ENCODE measurements around the gene ANKRD13B. TPM values are rescaled to one million over a fixed set of nuclear protein-coding genes. Genes with fewer than 3 reads are reported as not detected.

Gene ANKRD13B
- total RNA-seq, 2 donors from 2014 or later = 5.9 to 7.9 TPM

GRCh38 chr17:29572691-29573557, 20.0 kb upstream of the ANKRD13B start:
- peak; percentile 33 for ATAC-seq
- peaks cover 24% of the 10 kb centered on the region for H3K4me1 Mint-ChIP-seq
- peak; percentile 43 to 56 (median 47) for DNase-seq
- H3K36me3 Mint-ChIP-seq (ENCODE audit: low read depth) = peaks cover 2% of the 10 kb centered on the region
- no peak overlapping the region for H3K4me3 Mint-ChIP-seq
- H3K27me3 Mint-ChIP-seq = no peaks in the 10 kb centered on the region
- no peaks in the 10 kb centered on the region for H3K9me3 ChIP-seq (ENCODE audit: control insufficient read depth, low read length, poor library complexity, severe bottlenecking)
- H3K27ac Mint-ChIP-seq = no peak overlapping the region

GRCh38 chr17:29573558-29573869, 19.4 kb upstream of the ANKRD13B start:
- Mint-ChIP-seq H3K36me3 (ENCODE audit: low read depth) (peaks cover 2% of the 10 kb centered on the region), H3K27me3 (no peaks in the 10 kb centered on the region), H3K4me1 (peaks cover 25% of the 10 kb centered on the region), H3K4me3 (no peak overlapping the region), H3K27ac (no peak overlapping the region)
- ATAC-seq (no peak), DNase-seq (no peak)
- H3K9me3 ChIP-seq (ENCODE audit: control insufficient read depth, low read length, poor library complexity, severe bottlenecking) = no peaks in the 10 kb centered on the region

GRCh38 chr17:29573871-29574731, 18.8 kb upstream of the ANKRD13B start:
- no peaks in the 10 kb centered on the region for H3K9me3 ChIP-seq (ENCODE audit: control insufficient read depth, low read length, poor library complexity, severe bottlenecking)
- H3K27me3 Mint-ChIP-seq = no peaks in the 10 kb centered on the region
- no peak overlapping the region for H3K27ac Mint-ChIP-seq
- DNase-seq = no peak
- peaks cover 23% of the 10 kb centered on the region for H3K4me1 Mint-ChIP-seq
- H3K4me3 Mint-ChIP-seq = no peak overlapping the region
- no peak for ATAC-seq
- H3K36me3 Mint-ChIP-seq (ENCODE audit: low read depth) = peaks cover 2% of the 10 kb centered on the region

GRCh38 chr17:29574732-29575510, 18.0 kb upstream of the ANKRD13B start:
- no peak overlapping the region for H3K4me3 Mint-ChIP-seq
- H3K4me1 Mint-ChIP-seq = peaks cover 21% of the 10 kb centered on the region
- H3K36me3 Mint-ChIP-seq (ENCODE audit: low read depth) = peaks cover 2% of the 10 kb centered on the region
- ATAC-seq = no peak
- DNase-seq = no peak
- H3K27ac Mint-ChIP-seq = no peak overlapping the region
- no peaks in the 10 kb centered on the region for H3K9me3 ChIP-seq (ENCODE audit: control insufficient read depth, low read length, poor library complexity, severe bottlenecking)
- H3K27me3 Mint-ChIP-seq = no peaks in the 10 kb centered on the region

GRCh38 chr17:29575511-29576213, 17.3 kb upstream of the ANKRD13B start:
- H3K4me3 Mint-ChIP-seq = no peak overlapping the region
- H3K9me3 ChIP-seq (ENCODE audit: control insufficient read depth, low read length, poor library complexity, severe bottlenecking) = no peaks in the 10 kb centered on the region
- DNase-seq (no peak), ATAC-seq (no peak)
- H3K4me1 Mint-ChIP-seq = peaks cover 23% of the 10 kb centered on the region
- H3K27me3 Mint-ChIP-seq = no peaks in the 10 kb centered on the region
- no peak overlapping the region for H3K27ac Mint-ChIP-seq
- peaks cover 1% of the 10 kb centered on the region for H3K36me3 Mint-ChIP-seq (ENCODE audit: low read depth)

GRCh38 chr17:29576214-29577000, 16.5 kb upstream of the ANKRD13B start:
- Mint-ChIP-seq H3K4me3 (no peak overlapping the region), H3K27me3 (no peaks in the 10 kb centered on the region), H3K36me3 (ENCODE audit: low read depth) (no peaks in the 10 kb centered on the region), H3K27ac (no peak overlapping the region), H3K4me1 (peaks cover 17% of the 10 kb centered on the region)
- DNase-seq = no peak
- ATAC-seq = no peak
- H3K9me3 ChIP-seq (ENCODE audit: control insufficient read depth, low read length, poor library complexity, severe bottlenecking) = no peaks in the 10 kb centered on the region

- Mint-ChIP-seq H3K4me1 (peaks cover 17% of the 10 kb centered on the region), H3K27ac (no peak overlapping the region), H3K27me3 (no peaks in the 10 kb centered on the region), H3K4me3 (no peak overlapping the region), H3K36me3 (ENCODE audit: low read depth) (no peaks in the 10 kb centered on the region)
- H3K9me3 ChIP-seq (ENCODE audit: control insufficient read depth, low read length, poor library complexity, severe bottlenecking) = no peaks in the 10 kb centered on the region
- DNase-seq = no peak
- ATAC-seq = no peak
Measured at GRCh38 chr17:29577001-29577370, 15.9 kb upstream of the ANKRD13B start.

GRCh38 chr17:29577385-29578211, 15.3 kb upstream of the ANKRD13B start:
- H3K9me3 ChIP-seq (ENCODE audit: control insufficient read depth, low read length, poor library complexity, severe bottlenecking) = no peaks in the 10 kb centered on the region
- DNase-seq (no peak), ATAC-seq (no peak)
- no peak overlapping the region for H3K4me3 Mint-ChIP-seq
- H3K27me3 Mint-ChIP-seq = no peaks in the 10 kb centered on the region
- H3K36me3 Mint-ChIP-seq (ENCODE audit: low read depth) = no peaks in the 10 kb centered on the region
- peak overlapping the region; percentile 41 for H3K27ac Mint-ChIP-seq
- H3K4me1 Mint-ChIP-seq = peaks cover 21% of the 10 kb centered on the region

GRCh38 chr17:29578626-29579485, 14.1 kb upstream of the ANKRD13B start:
- Mint-ChIP-seq H3K4me3 (no peak overlapping the region), H3K27ac (peak overlapping the region; percentile 41), H3K36me3 (ENCODE audit: low read depth) (no peaks in the 10 kb centered on the region), H3K4me1 (peaks cover 19% of the 10 kb centered on the region), H3K27me3 (no peaks in the 10 kb centered on the region)
- H3K9me3 ChIP-seq (ENCODE audit: control insufficient read depth, low read length, poor library complexity, severe bottlenecking) = no peaks in the 10 kb centered on the region
- no peak for ATAC-seq
- no peak for DNase-seq

- no peaks in the 10 kb centered on the region for H3K36me3 Mint-ChIP-seq (ENCODE audit: low read depth)
- DNase-seq (peak; percentile 76 to 90 (median 80)), ATAC-seq (peak; percentile 99)
- no peak overlapping the region for H3K4me3 Mint-ChIP-seq
- no peaks in the 10 kb centered on the region for H3K27me3 Mint-ChIP-seq
- peak overlapping the region; percentile 72 for H3K27ac Mint-ChIP-seq
- H3K9me3 ChIP-seq (ENCODE audit: control insufficient read depth, low read length, poor library complexity, severe bottlenecking) = no peaks in the 10 kb centered on the region
- peaks cover 26% of the 10 kb centered on the region for H3K4me1 Mint-ChIP-seq
Measured at GRCh38 chr17:29579866-29580771, 12.8 kb upstream of the ANKRD13B start.
